Smooth muscle cell (in vitro differentiated cells): ENCODE data around the gene CLPTM1L. TPM values are rescaled to one million over a fixed set of nuclear protein-coding genes. Genes with fewer than 3 reads are reported as not detected.

Experiments
- DNase-seq: peaks from one replicate; lab custom pipeline; 2025; ENCODE audit not compliant: unreplicated experiment; lab: John Stamatoyannopoulos, UW
- H2AFZ ChIP-seq: fragments of 200-600 bp; sonication (generic); 2 replicates; pipeline ENCODE4 v1.6.0; 2016; ENCODE audit warnings: antibody characterized with exemption, low read depth, mild to moderate bottlenecking
- H3F3A ChIP-seq: fragments of 200-600 bp; sonication (generic); 2 replicates; pipeline ENCODE4 v1.6.0; 2017; ENCODE audit warnings: antibody characterized with exemption, low read depth
- H3K27ac ChIP-seq: fragments of 200-600 bp; sonication (generic); 2 replicates; pipeline ENCODE4 v1.5.1; 2016; ENCODE audit warnings: low read depth, mild to moderate bottlenecking
- H3K27me3 ChIP-seq: fragments of 200-600 bp; sonication (generic); 2 replicates; pipeline ENCODE4 v1.6.1; 2016; ENCODE audit warnings: low read depth, mild to moderate bottlenecking
- H3K36me3 ChIP-seq: fragments of 200-600 bp; sonication (generic); 2 replicates; pipeline ENCODE4 v1.5.1; 2016; ENCODE audit warnings: low read depth
- H3K4me1 ChIP-seq: fragments of 200-600 bp; sonication (generic); 2 replicates; pipeline ENCODE4 v1.5.1; 2016; ENCODE audit warnings: low read depth
- H3K4me2 ChIP-seq: fragments of 200-600 bp; sonication (generic); 2 replicates; pipeline ENCODE4 v1.6.0; 2016; ENCODE audit warnings: mild to moderate bottlenecking
- H3K4me3 ChIP-seq: fragments of 200-600 bp; sonication (generic); 2 replicates; pipeline ENCODE4 v1.5.1; 2016; ENCODE audit warnings: mild to moderate bottlenecking
- H3K79me2 ChIP-seq: fragments of 200-600 bp; sonication (generic); 2 replicates; pipeline ENCODE4 v1.6.0; 2016; ENCODE audit warnings: low read depth, mild to moderate bottlenecking
- H3K9ac ChIP-seq: fragments of 200-600 bp; sonication (generic); 2 replicates; pipeline ENCODE4 v1.6.0; 2016; ENCODE audit warnings: low read depth
- H3K9me3 ChIP-seq: fragments of 200-600 bp; sonication (generic); replicated peaks from 2 replicates; pipeline ENCODE4 v1.5.1; 2016; ENCODE audit warnings: low read depth
- H4K20me1 ChIP-seq: fragments of 200-600 bp; sonication (generic); 2 replicates; pipeline ENCODE4 v1.6.0; 2016; ENCODE audit warnings: low read depth
- WGBS: methylation state at CpG from one replicate; pipeline ENCODE4 v1.1.7; 2016; ENCODE audit warnings: low lambda C conversion rate; 5-methylcytosine and 5-hydroxymethylcytosine counted together
- polyA plus RNA-seq: library from polyadenylated mRNA; unstranded; fragments of >200 nt; fragmentation: Nextera tagmentation; extraction: Ambion mirVana; gene quantifications from 2 replicates; pipeline ENCODE4 v1.2.1, GENCODE V29; 2016
- total RNA-seq: library from RNA; depleted of rRNA; stranded (reverse); fragments of >200 nt; gene quantifications from 2 replicates; pipeline ENCODE4 v1.2.3, GENCODE V29; 2014
- TF ChIP-seq, protein P1 (sequence below): fragments of 200-600 bp; sonication (generic); IDR thresholded peaks from 2 replicates; pipeline ENCODE4 v1.5.1; 2017; ENCODE audit warnings: borderline replicate concordance, mild to moderate bottlenecking, antibody characterized with exemption; ENCODE audit not compliant: insufficient read depth, poor library complexity, severe bottlenecking

The CLPTM1L gene
- total and polyA plus RNA-seq, 2 experiments from 2014 or later = 125 to 127 TPM

DNA sequence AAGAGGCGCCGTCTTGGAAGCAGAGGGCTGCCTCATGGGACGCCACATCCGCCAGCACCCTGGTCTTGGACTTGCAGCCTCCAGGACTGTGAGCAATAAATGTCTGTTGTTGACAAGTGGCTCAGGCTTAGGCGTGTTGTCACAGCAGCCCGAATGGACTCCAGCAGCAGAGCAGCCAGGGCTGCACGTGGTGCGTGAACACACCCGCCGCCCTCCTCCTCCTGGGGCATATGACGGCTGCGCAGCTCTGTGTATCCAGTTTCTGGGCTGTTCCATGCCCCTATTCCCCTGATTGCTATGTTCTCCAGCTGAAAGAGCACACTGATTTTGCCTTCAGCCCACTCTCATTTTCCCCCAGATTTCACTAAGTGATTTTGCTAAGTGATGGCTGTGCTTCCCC lies 36.0 kb upstream of the CLPTM1L start:
- no peak for DNase-seq
- Histone ChIP-seq H3K9ac (no peak overlapping the region), H3K4me3 (no peak overlapping the region), H3K79me2 (no peaks in the 10 kb centered on the region), H3K27me3 (peaks cover 26% of the 10 kb centered on the region), H3F3A (no peaks in the 10 kb centered on the region), H3K27ac (no peak overlapping the region), H3K4me1 (peaks cover 4% of the 10 kb centered on the region), H4K20me1 (no peaks in the 10 kb centered on the region), H3K36me3 (no peaks in the 10 kb centered on the region), H2AFZ (no peak overlapping the region), H3K4me2 (peak overlapping the region; percentile 65), H3K9me3 (no peaks in the 10 kb centered on the region)
- 78% methylated on average over 12 of the region's 12 CpGs for WGBS
- TF ChIP-seq, protein P1, sequence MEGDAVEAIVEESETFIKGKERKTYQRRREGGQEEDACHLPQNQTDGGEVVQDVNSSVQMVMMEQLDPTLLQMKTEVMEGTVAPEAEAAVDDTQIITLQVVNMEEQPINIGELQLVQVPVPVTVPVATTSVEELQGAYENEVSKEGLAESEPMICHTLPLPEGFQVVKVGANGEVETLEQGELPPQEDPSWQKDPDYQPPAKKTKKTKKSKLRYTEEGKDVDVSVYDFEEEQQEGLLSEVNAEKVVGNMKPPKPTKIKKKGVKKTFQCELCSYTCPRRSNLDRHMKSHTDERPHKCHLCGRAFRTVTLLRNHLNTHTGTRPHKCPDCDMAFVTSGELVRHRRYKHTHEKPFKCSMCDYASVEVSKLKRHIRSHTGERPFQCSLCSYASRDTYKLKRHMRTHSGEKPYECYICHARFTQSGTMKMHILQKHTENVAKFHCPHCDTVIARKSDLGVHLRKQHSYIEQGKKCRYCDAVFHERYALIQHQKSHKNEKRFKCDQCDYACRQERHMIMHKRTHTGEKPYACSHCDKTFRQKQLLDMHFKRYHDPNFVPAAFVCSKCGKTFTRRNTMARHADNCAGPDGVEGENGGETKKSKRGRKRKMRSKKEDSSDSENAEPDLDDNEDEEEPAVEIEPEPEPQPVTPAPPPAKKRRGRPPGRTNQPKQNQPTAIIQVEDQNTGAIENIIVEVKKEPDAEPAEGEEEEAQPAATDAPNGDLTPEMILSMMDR = no peak

DNA sequence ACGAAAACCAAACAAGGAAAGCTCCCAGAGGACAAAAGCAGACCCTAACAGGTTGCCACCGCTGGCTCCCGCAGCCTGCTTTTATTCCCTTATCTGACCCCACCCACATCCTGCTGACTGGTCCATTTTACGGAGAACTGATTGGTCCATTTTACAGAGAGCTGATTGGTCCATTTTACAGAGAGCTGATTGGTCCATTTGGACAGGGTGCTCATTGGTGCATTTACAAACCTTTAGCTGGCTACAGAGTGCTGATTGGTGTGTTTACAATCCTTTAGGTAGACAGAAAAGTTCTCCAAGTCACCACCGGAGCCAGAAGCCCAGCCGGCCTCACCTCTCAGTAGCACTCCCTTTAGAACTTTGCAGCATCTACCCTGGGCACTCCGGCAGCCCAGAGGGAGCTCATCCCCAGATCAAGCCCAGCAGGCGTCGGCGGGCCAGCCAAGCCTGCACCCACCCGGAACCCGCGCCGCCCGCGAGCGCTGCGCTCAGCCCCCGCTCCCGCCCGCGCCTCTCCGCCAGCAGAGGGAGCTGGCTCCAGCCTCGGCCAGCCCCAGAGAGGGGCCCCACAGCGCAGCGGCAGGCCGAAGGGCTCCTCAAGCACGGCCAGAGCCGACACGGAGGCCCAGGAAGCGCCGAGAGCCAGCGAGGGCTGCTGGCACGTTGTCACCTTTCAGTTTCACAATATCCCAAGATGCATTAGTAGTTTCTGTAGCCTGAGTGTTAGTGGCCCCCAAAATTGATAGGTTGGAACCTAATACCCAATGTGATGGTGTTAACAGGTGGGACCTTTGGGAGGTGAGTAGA lies 35.3 kb upstream of the CLPTM1L start:
- Histone ChIP-seq H3K27ac (no peak overlapping the region), H3K4me2 (peak overlapping the region; percentile 65), H3K79me2 (no peaks in the 10 kb centered on the region), H4K20me1 (no peaks in the 10 kb centered on the region), H3K36me3 (no peaks in the 10 kb centered on the region), H3F3A (no peaks in the 10 kb centered on the region), H3K9ac (no peak overlapping the region), H3K4me1 (no peaks in the 10 kb centered on the region), H3K9me3 (no peaks in the 10 kb centered on the region), H2AFZ (no peak overlapping the region), H3K27me3 (peaks cover 19% of the 10 kb centered on the region), H3K4me3 (peak overlapping the region; percentile 13)
- 24% methylated on average over 34 of the region's 34 CpGs for WGBS
- DNase-seq = peak; percentile 11
- TF ChIP-seq, protein P1 = peak; percentile 64

DNA sequence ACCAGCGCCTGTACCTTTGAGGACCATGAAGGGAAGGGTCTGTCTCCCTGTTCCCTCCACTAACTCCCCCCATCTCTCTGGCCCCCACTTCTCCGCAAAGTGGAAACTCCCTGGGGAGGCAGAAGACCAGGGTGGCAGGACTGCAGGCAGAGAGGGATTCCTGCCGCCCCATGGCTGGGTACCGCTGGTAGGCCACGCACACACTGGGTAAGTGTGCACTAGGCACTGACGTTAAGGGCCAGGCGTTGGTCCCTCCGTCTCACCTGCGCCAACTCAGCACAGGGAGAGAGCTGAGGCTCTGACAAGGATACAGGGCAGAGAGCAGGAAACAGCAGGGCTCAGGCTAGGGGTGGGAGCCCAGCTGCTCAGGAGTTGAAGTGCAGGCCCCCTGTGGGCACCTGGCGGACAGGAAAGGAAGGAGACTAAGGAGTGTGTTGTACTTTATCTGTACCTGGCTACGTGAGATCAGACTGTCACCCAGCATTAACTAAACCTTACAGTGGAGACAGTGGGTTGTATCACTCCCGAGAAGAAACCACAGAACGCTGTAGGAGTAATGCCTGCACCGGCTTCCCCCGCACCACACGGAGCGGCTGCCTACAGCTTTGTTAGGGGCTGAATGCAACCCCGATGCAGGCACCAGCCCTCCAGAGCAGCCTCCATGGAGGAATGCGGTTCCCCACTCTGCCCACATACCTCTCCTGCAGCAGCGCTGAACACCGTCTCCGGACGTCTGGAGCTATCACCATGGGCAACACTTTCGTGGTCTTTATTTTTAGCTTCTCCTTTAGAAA lies 34.2 kb upstream of the CLPTM1L start:
- WGBS = 95% methylated on average over 24 of the region's 24 CpGs
- H3K4me1 ChIP-seq = no peaks in the 10 kb centered on the region
- TF ChIP-seq, protein P1 = no peak
- H3K27ac ChIP-seq = no peak overlapping the region
- no peak overlapping the region for H3K9ac ChIP-seq
- H3K36me3 ChIP-seq = no peaks in the 10 kb centered on the region
- H2AFZ ChIP-seq = no peak overlapping the region
- no peak overlapping the region for H3K4me3 ChIP-seq
- H3K4me2 ChIP-seq = no peak overlapping the region
- H3K79me2 ChIP-seq = no peaks in the 10 kb centered on the region
- no peaks in the 10 kb centered on the region for H3K9me3 ChIP-seq
- peaks cover 16% of the 10 kb centered on the region for H3K27me3 ChIP-seq
- no peaks in the 10 kb centered on the region for H4K20me1 ChIP-seq
- no peaks in the 10 kb centered on the region for H3F3A ChIP-seq
- no peak for DNase-seq
